ENCODE data around the gene SP140L. TPM values are rescaled to one million over a fixed set of nuclear protein-coding genes. Genes with fewer than 3 reads are reported as not detected.
"Not testable (repeated sequence)": the region's sequence is repeated elsewhere in the genome, so short reads cannot be mapped to it uniquely, and the experiment has no call there.

Gene SP140L
- total RNA-seq, 2 donors from 2014 or later, result 13.2 to 14.4 TPM

DNA sequence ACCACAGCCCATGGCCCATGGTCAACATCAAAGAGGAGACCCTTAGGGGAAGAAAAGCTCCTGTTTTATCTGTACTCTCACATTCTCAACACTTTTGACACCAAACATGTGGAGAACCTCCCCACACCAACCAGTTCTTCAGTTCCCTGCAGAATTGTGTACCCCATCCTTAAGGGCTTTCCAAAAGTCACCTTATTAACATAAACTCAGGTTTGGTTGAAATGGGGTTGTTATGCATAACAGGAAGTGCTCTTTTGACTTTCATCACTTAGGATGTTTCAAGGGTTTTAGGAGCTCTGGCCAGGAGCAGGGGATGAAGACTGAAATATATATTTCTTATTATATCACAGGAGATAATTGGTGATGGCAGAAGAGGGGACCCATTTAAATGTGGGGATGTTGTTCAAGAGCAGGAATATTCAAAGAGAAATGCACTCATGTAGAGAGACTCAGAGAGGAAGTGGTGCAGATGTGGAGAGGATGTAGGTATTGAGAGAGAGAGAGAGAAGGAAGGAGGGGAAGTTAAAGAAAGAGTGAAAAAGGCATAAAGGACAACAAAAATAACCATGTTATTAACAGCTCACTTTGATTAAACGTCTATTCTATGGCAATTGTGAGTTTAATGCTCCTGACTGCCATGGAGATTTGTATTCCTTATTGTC is 35.2 kb downstream of the SP140L start:
- DNase-seq, result no peak
- intact Hi-C loops (cut with DNase I), result no loop called here
- no peaks in the 10 kb centered on the region for H3K27me3 ChIP-seq
- no peaks in the 10 kb centered on the region for H3K9me3 ChIP-seq
- no peak overlapping the region for H3K4me3 ChIP-seq
- H3K4me1 ChIP-seq, result no peaks in the 10 kb centered on the region
- H3K9ac ChIP-seq (ENCODE audit: low read depth in 2 of 2, low read length in 2 of 2), result no peak overlapping the region
- H3K27ac ChIP-seq, result no peak overlapping the region
- H3K36me3 ChIP-seq, result no peaks in the 10 kb centered on the region
- no peak for TF ChIP-seq CTCF (IDR thresholded peaks at IDR 0.05)

DNA sequence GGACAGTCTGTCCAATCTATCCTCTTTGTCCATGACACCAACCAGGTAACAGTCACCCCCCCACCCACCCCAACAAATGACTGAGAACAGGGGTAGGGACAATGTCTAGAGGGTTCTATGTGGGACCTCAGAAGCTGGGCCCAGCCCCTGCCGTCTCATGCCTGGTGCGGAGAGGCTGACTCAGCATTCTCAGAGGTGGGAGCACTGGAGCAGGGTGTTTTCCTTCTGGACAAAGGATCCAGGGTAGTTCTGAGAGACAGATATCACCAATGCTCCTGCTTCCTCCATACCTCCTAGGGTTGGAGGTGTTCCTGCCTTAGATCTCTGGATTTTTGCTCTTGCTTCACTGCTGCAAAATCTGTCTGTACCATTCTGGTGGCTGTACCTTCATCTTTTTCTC is 55.1 kb downstream of the SP140L start:
- Histone ChIP-seq H3K27me3 (no peaks in the 10 kb centered on the region), H3K4me3 (no peak overlapping the region), H3K9me3 (no peaks in the 10 kb centered on the region), H3K9ac (ENCODE audit: low read depth in 2 of 2, low read length in 2 of 2) (no peak overlapping the region), H3K27ac (no peak overlapping the region), H3K4me1 (no peaks in the 10 kb centered on the region), H3K36me3 (no peaks in the 10 kb centered on the region)
- DNase-seq, result no peak
- no peak for TF ChIP-seq CTCF (IDR thresholded peaks at IDR 0.05)
- intact Hi-C loops (cut with DNase I), result no loop called here

- Histone ChIP-seq H3K9ac (ENCODE audit: low read depth in 2 of 2, low read length in 2 of 2) (no peak overlapping the region), H3K27me3 (no peaks in the 10 kb centered on the region), H3K36me3 (no peaks in the 10 kb centered on the region), H3K27ac (no peak overlapping the region), H3K4me3 (no peak overlapping the region), H3K9me3 (no peaks in the 10 kb centered on the region), H3K4me1 (no peaks in the 10 kb centered on the region)
- no peak for DNase-seq
- intact Hi-C loops (cut with DNase I), result no loop called here
- no peak for TF ChIP-seq CTCF (IDR thresholded peaks at IDR 0.05)
These were observed 56.5 kb downstream of the SP140L start for GRCh38 chr2:230383453-230383852.

DNA sequence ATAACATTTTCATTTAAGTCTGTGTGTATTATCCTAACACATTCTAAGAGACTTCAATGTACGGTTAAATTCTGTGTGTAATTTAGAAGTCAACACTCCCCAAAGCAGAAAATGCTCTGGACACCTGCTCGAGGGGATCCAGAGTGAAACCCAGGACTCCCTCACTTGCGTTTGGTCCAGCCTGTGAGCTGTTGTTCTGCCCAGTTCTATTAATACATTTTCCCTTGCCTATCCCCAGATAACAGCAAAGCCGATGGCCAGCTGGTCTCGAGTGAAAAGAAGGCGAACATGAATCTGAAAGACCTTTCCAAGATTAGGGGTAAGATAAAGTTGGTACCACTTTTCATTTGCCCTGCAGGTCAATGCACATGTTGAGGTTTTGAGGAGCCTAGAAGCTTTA is 58.0 kb downstream of the SP140L start:
- H3K9ac ChIP-seq (ENCODE audit: low read depth in 2 of 2, low read length in 2 of 2), result no peak overlapping the region
- H3K27ac ChIP-seq, result no peak overlapping the region
- no peaks in the 10 kb centered on the region for H3K36me3 ChIP-seq
- no peaks in the 10 kb centered on the region for H3K9me3 ChIP-seq
- no peak overlapping the region for H3K4me3 ChIP-seq
- H3K27me3 ChIP-seq, result no peaks in the 10 kb centered on the region
- no peaks in the 10 kb centered on the region for H3K4me1 ChIP-seq
- no peak for TF ChIP-seq CTCF (IDR thresholded peaks at IDR 0.05)
- intact Hi-C loops (cut with DNase I), result no loop called here
- DNase-seq, result no peak

DNA sequence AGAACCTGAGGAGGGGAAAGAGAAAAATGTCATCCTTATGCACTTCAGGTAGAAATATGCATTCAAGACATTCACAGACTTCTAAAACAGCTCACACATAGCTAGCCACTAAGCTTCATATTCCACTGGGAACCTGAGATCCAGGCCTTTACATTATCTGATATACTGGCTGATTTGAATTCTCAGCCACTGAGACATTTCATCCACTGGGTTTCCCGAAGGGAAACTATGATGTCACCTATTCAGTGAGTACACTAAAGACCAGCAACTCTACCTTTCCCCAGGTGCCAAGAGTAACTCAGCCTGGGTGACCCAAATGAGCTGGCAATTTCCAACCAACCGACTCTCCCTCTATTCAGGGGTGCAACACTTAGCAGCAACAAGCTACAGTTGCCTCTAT is 67.3 kb downstream of the SP140L start:
- no peaks in the 10 kb centered on the region for H3K36me3 ChIP-seq
- no peak for TF ChIP-seq CTCF (IDR thresholded peaks at IDR 0.05)
- H3K27me3 ChIP-seq, result no peaks in the 10 kb centered on the region
- no peak for DNase-seq
- H3K4me3 ChIP-seq, result no peak overlapping the region
- H3K9ac ChIP-seq (ENCODE audit: low read depth in 2 of 2, low read length in 2 of 2), result no peak overlapping the region
- H3K27ac ChIP-seq, result no peak overlapping the region
- no peaks in the 10 kb centered on the region for H3K9me3 ChIP-seq
- H3K4me1 ChIP-seq, result no peaks in the 10 kb centered on the region
- intact Hi-C loops (cut with DNase I), result no loop called here

- H3K9me3 ChIP-seq; H3K27me3 ChIP-seq; H3K27ac ChIP-seq; H3K9ac ChIP-seq (ENCODE audit: low read depth in 2 of 2, low read length in 2 of 2); intact Hi-C loops (cut with DNase I); H3K36me3 ChIP-seq; H3K4me1 ChIP-seq; DNase-seq; H3K4me3 ChIP-seq: not testable (repeated sequence)
These were observed 71.7 kb downstream of the SP140L start for GRCh38 chr2:230398698-230399097.
